HG03469 (cell line): ENCODE results near the gene ARHGEF25.
"Not testable (repeated sequence)": the region's sequence is repeated elsewhere in the genome, so short reads cannot be mapped to it uniquely, and the experiment has no call there.

ENCODE experiments used
- ATAC-seq: cut with Tn5 transposase; IDR thresholded peaks from one replicate; pipeline ENCODE4 v1.9.1; 2021; ENCODE audit warnings: mild to moderate bottlenecking, moderate library complexity, moderate number of reproducible peaks; ENCODE audit not compliant: unreplicated experiment

Gene ARHGEF25

DNA sequence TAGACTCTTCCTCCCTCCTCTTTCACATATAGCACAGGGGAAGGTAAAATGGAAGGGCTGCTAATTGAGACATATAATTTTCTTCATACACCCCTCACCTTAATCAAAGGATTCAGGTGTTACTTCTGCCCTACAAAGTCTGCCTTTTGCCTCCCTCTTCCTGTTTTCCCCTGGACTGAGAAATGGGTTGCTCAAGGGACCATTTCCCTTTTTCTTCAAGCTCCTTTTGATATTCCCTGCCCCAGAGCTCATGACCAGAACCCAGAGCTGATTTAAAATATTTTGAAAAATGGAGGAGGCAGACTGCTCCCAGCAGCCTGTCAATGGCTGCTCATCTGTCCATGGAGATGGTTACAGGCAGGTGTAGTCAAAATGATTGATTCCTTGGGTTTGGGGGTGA, 26.5 kb upstream of the ARHGEF25 start:
- no peak for ATAC-seq

DNA sequence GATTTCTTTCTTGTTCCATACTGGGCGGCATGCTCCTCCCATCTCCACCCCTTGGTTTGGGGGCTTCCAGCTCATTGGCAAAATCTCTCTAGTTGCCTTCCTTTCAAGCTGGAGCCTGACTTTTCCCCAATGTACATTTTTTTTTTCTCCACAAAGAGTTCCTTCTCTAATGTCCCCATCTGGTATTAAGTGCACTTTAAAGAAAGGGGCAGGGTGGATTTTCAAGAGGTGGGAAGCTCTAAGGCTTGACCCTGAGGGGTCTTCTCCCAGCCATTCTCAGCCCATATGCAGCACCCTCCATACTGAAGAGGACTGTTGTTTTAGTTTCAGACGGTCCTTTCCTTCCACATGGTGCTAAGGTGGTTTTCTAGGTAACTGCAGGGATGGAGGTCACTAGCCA, 26.1 kb upstream of the ARHGEF25 start:
- ATAC-seq, result no peak

DNA sequence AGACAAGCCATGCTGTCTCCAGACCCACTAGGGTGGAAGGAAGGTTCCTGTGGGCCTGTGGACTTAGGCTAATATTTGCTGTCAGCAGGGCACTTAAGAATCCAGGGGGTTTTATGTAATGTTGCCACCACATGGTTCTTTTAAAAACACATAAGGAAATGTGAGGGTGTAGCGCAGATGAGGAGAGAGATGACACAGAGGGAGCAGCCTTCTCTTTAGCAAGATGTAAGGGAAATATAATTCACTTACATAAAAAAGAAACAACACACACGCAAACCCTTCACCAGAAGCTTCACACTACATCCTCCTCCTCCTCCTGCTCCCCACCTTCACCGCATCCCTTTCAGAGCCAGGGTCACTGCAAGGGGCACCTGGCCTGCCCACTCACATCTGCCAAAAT, 25.1 kb upstream of the ARHGEF25 start:
- ATAC-seq, result no peak

DNA sequence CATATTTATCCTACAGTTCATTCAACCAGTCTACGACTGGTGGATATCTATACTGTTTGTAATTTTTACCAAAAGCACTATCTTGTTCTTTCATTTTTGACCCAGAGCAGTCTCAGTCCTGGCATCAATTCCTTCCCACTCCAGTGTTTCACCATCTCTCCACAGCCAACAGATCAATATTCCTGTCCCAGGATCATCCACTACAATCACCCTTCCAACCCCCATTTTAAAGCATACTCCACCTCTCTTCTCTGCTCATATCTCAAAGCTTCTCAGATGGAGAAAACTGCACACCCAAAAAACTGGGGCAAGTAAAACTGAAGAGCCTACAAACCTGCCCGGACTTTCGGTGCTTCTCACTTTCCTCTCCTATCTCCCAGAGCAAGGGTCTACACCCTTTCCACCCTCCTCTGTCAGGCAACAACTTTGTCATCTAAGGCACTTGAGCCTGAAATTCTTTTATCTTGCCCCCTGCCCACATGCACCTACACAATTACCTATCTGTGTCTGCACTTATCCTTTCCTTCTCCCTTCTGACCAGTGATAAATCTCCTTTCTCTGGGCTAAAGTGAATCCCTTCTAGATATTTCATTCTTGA, 24.3 kb upstream of the ARHGEF25 start:
- no peak for ATAC-seq

DNA sequence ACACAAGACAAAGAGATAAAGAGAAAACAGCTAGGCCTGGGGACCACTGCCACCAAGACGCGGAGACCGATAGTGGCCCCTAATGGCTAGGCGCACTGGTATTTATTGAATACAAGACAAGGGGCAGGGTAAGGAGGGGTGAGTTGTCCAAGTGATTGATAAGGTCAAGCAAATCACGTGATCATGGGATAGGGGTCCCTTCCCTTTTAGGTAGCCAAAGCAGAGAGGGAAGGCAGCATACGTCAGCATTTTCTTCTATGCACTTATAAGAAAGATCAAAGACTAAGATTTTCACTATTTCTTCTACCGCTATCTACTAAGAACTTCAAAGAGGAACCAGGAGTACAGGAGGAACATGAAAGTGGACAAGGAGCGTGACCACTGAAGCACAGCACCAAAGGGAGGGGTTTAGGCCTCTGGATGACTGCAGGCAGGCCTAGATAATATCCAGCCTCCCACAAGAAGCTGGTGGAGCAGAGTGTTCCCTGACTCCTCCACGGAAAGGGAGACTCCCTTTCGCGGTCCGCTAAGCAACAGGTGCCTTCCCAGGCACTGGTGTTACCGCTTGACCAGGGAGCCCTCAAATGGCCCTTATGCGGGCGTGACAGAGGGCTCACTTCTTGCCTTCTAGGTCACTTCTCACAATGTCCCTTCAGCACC, 22.2 kb upstream of the ARHGEF25 start:
- not testable (repeated sequence) for ATAC-seq

DNA sequence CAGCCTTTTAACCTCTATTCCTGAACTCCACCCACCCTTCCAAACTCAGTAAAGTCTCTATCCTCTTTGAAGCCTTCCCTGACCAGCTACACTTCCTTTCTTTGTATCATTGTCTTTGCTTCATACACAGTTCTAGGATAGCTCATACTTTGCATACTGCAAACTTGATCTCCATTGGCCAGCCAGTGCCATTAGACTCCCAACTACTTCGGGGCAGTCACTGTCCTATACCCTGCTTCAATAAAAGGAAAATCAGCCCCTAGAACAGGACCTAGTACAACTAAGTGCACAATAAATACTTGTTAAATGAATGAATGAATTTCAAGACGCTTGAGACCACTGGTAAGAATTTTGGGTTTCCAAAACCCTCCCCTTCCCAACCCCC, 20.8 kb upstream of the ARHGEF25 start:
- ATAC-seq, result no peak

DNA sequence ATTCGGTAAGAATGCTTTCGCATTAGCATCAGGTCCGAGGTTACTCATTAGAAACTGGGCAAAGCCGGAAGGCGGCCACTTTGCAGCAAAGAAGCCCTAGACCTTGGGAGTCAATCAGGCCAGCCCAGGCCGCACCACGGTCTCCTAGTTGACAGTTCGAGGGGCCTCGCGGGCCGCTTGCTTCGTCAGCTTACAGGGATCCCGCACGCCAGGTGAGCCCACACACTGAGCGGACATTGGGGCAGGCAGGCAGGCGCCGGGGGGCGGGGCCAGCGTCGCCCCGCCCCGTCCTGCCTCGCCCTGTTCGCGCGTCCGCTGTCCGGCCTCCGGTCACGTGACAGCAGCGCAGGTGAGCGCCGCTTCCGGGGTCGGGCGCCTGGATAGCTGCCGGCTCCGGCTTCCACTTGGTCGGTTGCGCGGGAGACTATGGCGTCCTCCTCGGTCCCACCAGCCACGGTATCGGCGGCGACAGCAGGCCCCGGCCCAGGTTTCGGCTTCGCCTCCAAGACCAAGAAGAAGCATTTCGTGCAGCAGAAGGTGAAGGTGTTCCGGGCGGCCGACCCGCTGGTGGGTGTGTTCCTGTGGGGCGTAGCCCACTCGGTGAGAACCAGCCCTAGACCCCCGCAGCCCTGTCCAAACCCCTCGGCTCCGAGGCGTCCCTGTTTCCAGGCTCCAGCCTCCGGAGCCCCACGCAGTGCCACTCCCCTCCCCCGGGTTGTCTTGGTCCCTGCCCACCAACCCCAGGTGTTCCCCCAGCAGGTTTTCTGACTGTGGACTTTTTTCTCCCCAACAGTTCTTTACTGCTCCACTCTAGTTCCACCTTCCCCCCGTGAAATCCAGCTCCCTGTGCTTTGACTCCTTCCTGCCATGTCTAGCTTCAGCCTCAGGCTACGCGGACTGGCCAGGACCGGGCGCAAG, 20.1 kb upstream of the ARHGEF25 start, which contains the start of gene PIP4K2C:
Gene PIP4K2C, plus strand, starts transcription at position 329 of the 918 bp plus-strand sequence. Its CDS starts 98 bp downstream, at position 427.
- peak; percentile 88 for ATAC-seq

DNA sequence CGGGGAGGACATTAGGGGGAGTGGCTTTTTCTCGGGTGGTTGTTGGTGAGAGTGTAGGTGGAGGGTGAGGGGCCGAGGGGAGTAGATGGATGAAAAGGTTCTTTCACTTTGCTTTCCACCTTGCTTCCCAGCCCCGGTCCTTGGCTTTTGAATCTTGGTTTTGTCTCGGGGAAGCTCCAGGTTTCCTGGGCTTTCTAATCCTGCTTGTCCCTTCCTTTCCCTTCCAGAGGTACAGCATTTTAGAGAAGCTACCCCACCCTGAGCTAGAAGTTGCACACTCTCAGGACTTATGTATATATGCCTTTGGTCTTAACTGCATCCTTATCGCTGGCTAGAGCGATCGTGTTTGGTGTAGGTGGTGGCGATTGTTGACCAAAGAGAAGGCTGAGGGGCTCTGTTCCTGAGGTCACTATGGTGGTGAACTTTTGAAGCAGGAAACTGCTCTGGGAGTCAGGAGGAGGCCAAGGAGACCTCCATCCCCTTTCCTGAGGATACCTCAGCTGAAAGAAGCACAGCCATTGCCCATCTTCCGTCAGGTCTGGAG, 19.4 kb upstream of the ARHGEF25 start:
- no peak for ATAC-seq

DNA sequence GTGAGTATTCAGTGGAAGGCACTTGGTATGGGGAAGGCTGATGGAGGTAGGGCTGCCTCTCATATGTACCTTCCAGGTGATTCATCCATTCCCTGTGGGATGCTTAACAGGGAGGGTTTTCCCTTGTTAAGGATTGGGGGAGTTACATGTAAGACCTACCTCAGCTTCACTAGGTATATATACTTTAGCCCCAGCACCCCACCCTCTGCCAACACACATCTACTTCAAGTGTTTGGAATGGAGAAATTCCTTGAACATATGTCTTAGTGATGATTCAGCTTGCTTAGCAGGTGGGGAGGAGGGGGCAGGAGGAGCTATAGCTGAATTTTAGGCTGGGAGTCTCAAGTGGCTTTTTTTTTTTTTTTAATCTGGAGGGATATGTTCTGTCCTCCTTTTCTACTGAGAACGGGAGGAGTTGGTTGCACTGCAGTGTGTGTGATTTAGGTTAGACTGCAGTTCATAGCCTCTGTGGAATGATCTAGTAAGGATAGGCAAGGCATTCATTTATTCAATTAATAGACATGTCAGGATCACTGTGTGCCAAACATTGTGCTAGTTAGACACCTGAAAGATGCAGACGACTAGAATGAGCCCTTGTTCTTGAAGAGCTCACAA, 18.6 kb upstream of the ARHGEF25 start:
- ATAC-seq, result no peak

DNA sequence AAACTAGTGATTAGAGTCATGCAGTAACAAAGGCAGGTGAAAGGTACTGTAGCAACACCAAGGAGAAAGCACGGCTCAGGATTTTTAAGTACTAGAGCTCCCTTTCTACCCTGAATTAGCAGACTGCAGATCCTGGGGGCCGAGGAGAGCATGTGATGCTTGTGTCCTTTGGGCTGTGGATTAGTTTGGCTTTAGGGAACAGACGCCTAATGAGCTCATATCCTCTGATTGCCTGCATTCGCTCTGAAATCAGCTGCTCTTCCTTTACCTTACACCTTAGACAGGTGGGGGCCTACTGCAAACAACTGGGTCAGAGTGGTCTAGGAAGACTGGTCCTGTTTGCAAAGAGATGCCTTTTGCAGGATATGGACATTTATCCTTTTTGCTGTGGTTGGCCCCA, 18.0 kb upstream of the ARHGEF25 start:
- ATAC-seq, result no peak

DNA sequence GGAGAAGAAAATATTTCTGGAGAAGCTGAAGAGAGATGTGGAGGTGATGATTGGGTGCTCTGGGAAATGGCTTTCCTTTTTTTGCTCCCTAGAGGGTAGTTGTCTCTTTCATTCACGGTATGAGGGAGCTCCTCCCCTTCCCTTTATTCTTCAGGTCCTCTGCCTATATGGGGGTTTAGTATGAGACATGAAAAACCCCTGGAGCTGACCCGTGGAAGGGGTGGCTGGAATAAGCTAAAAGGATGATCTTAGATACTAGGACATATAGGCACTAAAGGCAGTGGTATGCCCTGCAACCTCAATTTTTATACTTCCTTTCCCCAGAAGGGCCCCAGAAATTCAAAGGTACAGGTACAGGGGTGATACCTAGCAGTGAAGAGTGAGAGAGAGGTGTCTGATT, 10.8 kb upstream of the ARHGEF25 start:
- ATAC-seq, result no peak

DNA sequence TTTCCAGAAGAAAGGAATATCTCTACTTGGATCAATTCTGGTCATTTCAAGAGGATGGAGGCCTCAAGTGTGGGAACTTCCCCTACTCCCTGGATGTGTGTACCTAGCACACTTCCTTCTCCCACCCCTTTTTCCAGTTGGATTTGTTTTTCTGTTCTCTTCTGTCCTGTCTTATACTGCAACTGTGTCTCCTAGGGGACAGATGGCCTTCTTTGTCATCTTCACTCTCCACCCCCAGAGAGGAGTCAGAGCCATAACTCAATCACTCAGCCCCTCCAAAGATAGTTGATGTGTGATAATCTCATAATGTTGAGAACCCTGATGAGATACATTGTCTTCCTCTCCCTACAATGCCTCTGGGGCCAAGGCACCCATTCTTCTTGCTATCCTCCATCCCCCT, 8.7 kb upstream of the ARHGEF25 start:
- no peak for ATAC-seq

DNA sequence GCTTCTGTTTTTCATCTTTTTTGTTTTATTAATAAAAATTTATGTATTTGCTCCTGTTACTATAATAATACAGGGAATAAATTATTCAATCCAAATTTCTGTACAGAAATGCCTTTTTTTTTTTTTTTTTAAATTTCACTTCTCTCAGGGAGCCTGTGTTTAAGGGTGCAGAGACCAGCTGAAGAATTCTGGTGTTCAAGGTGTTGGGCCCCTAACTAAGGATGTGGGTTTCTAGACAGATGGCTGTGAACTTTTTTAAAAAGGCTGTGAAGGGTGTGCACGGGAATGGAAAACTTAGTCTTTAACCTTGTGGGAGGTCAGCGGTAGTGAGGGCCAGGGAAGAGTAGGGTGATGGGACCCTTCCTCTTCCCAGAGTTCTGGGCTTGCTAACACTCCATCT, 7.9 kb upstream of the ARHGEF25 start:
- no peak for ATAC-seq

DNA sequence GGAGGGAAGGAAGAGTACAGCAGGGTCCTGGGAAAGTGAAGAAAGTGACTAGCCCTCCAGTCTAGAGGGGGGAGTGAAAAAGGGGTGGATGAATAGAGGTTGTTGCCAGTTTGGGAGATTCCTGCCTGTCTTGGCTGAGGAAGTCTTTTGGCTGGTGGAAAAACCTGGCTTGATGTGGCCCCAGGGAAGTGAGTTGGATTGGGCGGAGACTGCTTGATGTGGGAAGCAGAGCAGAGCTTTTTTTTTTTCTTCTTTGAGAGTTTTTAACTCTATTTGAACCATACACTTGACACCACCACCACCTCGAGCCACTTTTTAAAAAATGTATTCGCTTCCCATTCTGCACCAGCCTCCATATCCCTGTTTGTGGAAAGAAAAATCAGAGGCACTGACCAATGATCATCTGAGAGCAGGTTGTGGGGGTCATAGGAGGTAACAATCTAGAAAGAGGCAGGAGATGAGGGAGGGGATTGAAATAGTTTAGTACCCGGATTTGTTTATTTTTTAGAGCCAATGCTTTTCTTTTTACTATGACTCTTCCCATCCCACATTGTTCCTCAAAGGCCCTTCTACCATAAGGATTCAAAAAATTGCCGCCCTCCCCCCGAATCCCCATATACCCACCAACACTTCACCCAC, 7.3 kb upstream of the ARHGEF25 start:
- no peak for ATAC-seq

DNA sequence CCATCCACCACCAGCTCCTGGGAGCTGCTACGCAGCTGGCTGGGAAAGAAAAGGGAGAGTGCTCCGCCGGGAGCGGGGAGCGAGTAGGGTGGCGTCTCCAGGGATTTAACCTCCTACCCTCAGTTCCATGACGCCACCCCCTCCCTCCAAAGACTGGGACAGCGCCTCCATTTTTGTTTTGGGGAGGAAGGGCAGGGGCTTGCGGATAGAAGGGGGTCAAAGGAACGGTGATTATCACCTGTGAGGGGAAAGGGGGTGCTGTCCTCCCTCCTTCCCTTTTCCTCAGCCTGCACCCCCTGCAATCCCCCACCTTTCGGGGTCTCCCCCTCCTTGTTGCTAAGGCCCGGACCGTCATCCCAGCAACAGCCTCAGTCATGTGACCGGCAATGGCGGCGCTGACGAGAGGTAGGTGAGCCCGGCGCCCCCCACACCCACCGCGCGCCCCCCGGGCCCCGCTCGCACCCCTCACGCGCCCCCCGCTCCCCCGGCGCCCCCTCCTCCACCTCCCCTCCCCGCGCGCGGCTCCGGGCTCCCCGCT, 6.7 kb upstream of the ARHGEF25 start, which contains the start of gene DTX3:
Gene DTX3, plus strand, starts transcription at position 371 of the 538 bp plus-strand sequence. CDS start 1,694 bp downstream, outside the sequence.
- ATAC-seq, result no peak

DNA sequence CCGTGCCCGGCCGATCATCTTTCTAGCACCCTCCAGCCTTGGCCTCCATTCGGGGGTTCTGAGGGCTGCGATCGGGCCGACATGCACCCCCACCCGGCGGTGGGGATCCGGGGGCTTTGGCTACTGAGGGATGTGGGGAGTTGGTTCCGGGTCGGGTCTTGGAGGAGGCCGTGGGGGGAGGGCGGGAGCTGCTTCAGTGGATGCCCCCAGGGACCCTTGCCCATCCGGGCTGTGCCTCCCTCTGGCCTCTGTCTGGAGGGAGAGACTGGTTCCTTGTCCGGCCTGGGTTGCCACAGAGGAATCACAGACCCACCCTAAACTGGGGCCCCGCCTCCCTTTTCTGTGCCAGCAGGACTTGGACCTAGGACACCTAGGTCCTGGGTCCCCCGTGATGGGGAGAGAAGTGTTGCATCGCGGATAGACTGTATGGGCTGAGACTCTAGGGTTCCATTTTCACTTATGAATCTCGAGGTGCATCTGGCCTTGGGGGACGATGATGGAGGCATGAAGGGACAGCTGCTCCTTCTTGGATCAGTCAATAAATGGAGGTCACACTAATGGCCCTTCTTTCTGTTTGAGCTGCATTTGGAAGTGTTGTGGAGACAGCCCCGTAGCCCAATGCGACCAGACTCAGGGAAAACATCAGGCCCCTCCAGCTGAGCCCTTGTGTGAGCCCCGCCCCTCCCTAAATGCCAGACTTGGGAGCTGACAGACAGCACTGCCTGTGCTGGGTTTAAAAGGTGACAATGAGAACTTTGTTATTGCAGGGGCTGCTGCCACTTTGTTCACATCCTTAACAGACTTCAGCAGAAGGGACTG, 6.0 kb upstream of the ARHGEF25 start:
- no peak for ATAC-seq

DNA sequence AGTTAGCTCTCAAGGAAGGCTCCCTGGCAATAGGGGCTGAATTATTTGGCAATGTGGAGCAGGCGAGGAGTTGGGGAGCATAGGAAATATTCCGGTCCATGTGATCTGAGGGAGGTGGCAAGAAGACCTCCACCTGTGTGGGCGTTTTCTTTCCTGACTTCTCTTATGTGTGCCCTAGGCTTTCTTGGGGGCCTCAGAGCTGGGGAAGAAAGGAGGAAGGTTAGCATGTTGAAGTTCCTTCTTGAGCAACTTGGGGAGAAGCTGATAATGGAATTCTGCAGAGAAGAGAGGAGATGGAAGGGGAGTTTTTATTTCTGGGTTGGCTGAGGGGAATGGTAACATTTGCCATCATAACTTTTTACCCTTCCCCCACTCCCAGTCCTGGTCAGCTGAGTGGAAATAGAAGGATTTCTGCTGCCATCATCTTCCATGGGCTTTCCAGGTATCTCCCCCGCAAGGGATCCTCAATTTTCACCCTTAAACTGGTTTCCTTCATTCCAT, 5.4 kb upstream of the ARHGEF25 start:
- ATAC-seq, result no peak

DNA sequence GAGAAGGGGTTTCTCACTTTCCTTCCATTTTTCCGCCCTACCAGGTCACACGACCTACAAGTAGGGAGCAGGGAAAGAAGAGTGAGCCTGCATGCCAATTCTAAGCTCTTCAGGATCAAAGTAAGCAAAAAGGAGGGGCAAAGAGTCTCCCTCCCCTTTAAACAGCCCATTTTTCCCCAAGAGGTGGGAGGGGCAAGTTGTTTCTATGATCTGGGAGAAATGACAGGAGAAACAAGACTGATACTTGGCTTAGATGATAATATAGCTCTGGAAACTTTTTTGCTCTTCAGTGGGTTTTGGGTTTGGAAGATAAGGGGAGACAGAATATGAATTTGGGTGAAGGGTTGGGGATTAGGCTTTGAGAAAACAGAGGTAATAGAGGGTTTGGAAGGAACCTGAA, 4.8 kb upstream of the ARHGEF25 start:
- ATAC-seq, result no peak

DNA sequence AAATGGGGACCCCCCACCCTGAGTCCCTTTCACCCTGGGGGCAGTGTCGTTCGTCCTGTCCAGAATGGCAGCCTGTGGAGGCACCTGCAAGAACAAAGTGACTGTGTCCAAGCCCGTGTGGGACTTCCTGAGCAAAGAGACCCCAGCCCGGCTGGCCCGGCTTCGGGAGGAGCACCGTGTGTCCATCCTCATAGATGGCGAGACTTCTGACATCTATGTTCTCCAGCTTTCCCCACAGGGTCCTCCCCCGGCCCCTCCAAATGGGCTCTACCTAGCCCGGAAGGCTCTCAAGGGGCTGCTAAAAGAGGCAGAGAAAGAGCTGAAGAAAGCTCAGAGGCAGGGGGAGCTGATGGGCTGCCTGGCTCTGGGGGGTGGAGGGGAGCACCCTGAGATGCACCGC, 4.4 kb upstream of the ARHGEF25 start:
- ATAC-seq, result no peak
